ENCODE data around the gene PMEL. TPM values are rescaled to one million over a fixed set of nuclear protein-coding genes. Genes with fewer than 3 reads are reported as not detected.
A peak's percentile ranks its signal among the peaks of the same experiment; 100 is the strongest.

Gene PMEL
- total and polyA plus RNA-seq, 12 donors = 0.35 to 3.8 (median 1.3) TPM; not detected in 1

- WGBS, 4 donors = 84 to 92% (median 89%) methylated on average over 2 of the region's 2 CpGs
- intact Hi-C loops (cut with DNase I) = loop anchor here in 1 of 2 donors (5.0 kb wide), 1 partner anchor 201 kb away; no protein-coding TSS in a partner anchor
Measured at GRCh38 chr12:55937981-55938380, 27.9 kb downstream of the PMEL start.

GRCh38 chr12:55935738-55936151 is 30.1 kb downstream of the PMEL start:
- H3K36me3 ChIP-seq (replicated peaks in 1 of 2) = peaks cover 0 to 7% of the 10 kb centered on the region in 2 donors
- peak; percentile 41 to 66 (median 60) for DNase-seq
- peaks cover 15 to 33% of the 10 kb centered on the region in 2 donors for H3K4me1 ChIP-seq (replicated peaks in 1 of 2)
- intact Hi-C loops (cut with DNase I) = loop anchor here in 1 of 2 donors (5.0 kb wide), 1 partner anchor 198 kb away; no protein-coding TSS in a partner anchor
- no peaks in the 10 kb centered on the region for H3K27me3 ChIP-seq
- WGBS, 4 donors = 26 to 47% (median 33%) methylated on average over 13 to 26 of the region's 26 CpGs
- peak overlapping the region in 1 of 4 donors; percentile 46 for H3K4me3 ChIP-seq
- peak overlapping the region in 3 of 5 donors; percentile 2 to 65 (median 62) for H3K27ac ChIP-seq
- H3K9me3 ChIP-seq (replicated peaks in 1 of 3) = no peaks in the 10 kb centered on the region
- TF ChIP-seq, protein P1, sequence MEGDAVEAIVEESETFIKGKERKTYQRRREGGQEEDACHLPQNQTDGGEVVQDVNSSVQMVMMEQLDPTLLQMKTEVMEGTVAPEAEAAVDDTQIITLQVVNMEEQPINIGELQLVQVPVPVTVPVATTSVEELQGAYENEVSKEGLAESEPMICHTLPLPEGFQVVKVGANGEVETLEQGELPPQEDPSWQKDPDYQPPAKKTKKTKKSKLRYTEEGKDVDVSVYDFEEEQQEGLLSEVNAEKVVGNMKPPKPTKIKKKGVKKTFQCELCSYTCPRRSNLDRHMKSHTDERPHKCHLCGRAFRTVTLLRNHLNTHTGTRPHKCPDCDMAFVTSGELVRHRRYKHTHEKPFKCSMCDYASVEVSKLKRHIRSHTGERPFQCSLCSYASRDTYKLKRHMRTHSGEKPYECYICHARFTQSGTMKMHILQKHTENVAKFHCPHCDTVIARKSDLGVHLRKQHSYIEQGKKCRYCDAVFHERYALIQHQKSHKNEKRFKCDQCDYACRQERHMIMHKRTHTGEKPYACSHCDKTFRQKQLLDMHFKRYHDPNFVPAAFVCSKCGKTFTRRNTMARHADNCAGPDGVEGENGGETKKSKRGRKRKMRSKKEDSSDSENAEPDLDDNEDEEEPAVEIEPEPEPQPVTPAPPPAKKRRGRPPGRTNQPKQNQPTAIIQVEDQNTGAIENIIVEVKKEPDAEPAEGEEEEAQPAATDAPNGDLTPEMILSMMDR (IDR thresholded peaks at IDR 0.05) = peak in 1 of 6 experiments; percentile 7
- peak in 1 of 2 donors; percentile 18 for TF ChIP-seq POLR2A (IDR thresholded peaks at IDR 0.05)

More at GRCh38 chr12:55937981-55938380, 27.9 kb downstream of the PMEL start:
- Histone ChIP-seq H3K9me3 (replicated peaks in 1 of 3) (no peaks in the 10 kb centered on the region), H3K27me3 (no peaks in the 10 kb centered on the region), H3K36me3 (replicated peaks in 1 of 2) (peaks cover 0 to 18% of the 10 kb centered on the region in 2 donors), H3K4me3 (no peak overlapping the region), H3K27ac (no peak overlapping the region), H3K4me1 (replicated peaks in 1 of 2) (peaks cover 7 to 22% of the 10 kb centered on the region in 2 donors)
- no peak for TF ChIP-seq POLR2A (IDR thresholded peaks at IDR 0.05)
- TF ChIP-seq, protein P1 (IDR thresholded peaks at IDR 0.05) = no peak
- DNase-seq = no peak

DNA sequence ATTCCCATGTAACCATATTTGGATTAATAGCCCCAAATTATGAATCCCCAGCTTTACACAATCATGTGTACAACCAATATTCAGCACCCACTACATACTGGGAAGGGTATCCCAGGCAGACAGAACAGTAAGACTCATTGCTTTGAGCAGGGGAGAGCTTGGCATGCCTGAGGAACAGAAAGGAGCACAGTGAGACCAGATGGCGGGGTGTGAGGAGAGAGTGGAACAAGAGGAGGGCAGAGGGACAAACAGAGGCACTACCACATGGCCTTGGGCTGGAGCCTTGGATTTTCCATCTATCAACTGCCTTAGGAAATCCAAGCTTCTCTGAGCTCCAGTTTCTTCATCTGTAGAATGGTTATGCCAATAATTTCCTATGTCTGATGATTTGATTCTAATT is 31.1 kb downstream of the PMEL start:
- intact Hi-C loops (cut with DNase I) = loop anchor here (5.0 kb wide), 2 partner anchors 112 to 197 kb away; no protein-coding TSS in a partner anchor
- 88 to 100% (median 96%) methylated on average over 1 of the region's 1 CpG for WGBS, 4 donors
- peaks cover 23 to 34% of the 10 kb centered on the region in 2 donors for H3K4me1 ChIP-seq (replicated peaks in 1 of 2)
- no peak overlapping the region for H3K27ac ChIP-seq
- no peaks in the 10 kb centered on the region for H3K27me3 ChIP-seq
- no peak for TF ChIP-seq POLR2A (IDR thresholded peaks at IDR 0.05)
- TF ChIP-seq, protein P1 (IDR thresholded peaks at IDR 0.05) = no peak
- no peak overlapping the region for H3K4me3 ChIP-seq
- H3K9me3 ChIP-seq (replicated peaks in 1 of 3) = no peaks in the 10 kb centered on the region
- peaks cover 0 to 7% of the 10 kb centered on the region in 2 donors for H3K36me3 ChIP-seq (replicated peaks in 1 of 2)
- no peak for DNase-seq

GRCh38 chr12:55933799-55934742 is 31.8 kb downstream of the PMEL start:
- Histone ChIP-seq H3K27ac (no peak overlapping the region), H3K9me3 (replicated peaks in 1 of 3) (no peaks in the 10 kb centered on the region), H3K36me3 (replicated peaks in 1 of 2) (peaks cover 0 to 7% of the 10 kb centered on the region in 2 donors), H3K27me3 (no peaks in the 10 kb centered on the region), H3K4me3 (no peak overlapping the region), H3K4me1 (replicated peaks in 1 of 2) (peaks cover 23 to 39% of the 10 kb centered on the region in 2 donors)
- no peak for DNase-seq
- TF ChIP-seq, protein P1 (IDR thresholded peaks at IDR 0.05) = no peak
- no peak for TF ChIP-seq POLR2A (IDR thresholded peaks at IDR 0.05)
- WGBS, 4 donors = 94 to 100% (median 96%) methylated on average over 1 of the region's 1 CpG
- intact Hi-C loops (cut with DNase I) = loop anchor here in 1 of 2 donors (5.0 kb wide), 1 partner anchor 112 kb away; no protein-coding TSS in a partner anchor

Measured in adrenal gland (tissue), 12 donors.